NCI-H82 treated with DMSO at 0.1 percent for 48 hours (cell line): Measurements from ENCODE around the gene NIN.

ENCODE experiments used
- DNase-seq: peaks from one replicate; lab custom pipeline; 2025; ENCODE audit not compliant: unreplicated experiment; lab: John Stamatoyannopoulos, UW

Gene NIN, protein sequence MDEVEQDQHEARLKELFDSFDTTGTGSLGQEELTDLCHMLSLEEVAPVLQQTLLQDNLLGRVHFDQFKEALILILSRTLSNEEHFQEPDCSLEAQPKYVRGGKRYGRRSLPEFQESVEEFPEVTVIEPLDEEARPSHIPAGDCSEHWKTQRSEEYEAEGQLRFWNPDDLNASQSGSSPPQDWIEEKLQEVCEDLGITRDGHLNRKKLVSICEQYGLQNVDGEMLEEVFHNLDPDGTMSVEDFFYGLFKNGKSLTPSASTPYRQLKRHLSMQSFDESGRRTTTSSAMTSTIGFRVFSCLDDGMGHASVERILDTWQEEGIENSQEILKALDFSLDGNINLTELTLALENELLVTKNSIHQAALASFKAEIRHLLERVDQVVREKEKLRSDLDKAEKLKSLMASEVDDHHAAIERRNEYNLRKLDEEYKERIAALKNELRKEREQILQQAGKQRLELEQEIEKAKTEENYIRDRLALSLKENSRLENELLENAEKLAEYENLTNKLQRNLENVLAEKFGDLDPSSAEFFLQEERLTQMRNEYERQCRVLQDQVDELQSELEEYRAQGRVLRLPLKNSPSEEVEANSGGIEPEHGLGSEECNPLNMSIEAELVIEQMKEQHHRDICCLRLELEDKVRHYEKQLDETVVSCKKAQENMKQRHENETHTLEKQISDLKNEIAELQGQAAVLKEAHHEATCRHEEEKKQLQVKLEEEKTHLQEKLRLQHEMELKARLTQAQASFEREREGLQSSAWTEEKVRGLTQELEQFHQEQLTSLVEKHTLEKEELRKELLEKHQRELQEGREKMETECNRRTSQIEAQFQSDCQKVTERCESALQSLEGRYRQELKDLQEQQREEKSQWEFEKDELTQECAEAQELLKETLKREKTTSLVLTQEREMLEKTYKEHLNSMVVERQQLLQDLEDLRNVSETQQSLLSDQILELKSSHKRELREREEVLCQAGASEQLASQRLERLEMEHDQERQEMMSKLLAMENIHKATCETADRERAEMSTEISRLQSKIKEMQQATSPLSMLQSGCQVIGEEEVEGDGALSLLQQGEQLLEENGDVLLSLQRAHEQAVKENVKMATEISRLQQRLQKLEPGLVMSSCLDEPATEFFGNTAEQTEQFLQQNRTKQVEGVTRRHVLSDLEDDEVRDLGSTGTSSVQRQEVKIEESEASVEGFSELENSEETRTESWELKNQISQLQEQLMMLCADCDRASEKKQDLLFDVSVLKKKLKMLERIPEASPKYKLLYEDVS (N-terminal part only)

DNA sequence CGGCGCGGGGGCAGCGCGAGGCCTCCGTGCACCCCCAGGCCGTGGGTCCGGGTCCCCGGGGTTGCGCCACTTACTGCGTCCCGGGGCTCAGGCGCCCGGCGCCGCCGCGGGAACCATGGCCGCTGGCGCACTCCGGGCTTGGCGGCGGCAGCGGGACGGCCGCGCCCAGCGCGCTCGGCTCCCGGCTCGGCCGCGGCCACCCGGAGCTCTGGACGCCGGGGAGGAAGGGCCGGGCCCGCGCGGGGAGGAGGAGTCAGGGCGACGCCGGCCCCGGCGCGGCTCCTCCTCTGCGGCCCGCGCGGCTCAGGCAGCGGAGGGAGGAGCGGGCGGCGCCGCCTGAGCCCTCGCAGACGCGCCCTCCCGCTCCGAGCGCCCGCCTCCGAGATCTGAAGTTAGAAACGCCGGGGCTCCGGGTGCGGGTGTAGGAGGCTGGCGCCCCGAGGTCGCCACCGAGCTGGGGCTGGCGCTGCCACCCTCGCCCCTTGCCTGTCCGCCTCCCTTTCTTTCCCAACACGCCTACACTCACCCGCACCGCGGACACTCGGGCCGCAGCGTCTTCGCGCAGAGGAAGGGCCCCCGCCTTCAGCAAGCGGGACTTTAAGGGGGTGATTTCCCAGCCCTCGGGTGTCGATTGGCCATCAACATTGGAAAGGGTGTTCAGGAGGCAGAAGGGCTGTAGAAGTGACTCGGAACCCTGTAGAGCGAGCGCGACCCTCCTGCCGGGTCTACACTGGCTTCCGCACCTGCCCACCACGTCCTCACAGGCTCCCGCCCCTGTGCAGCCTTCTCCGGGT, at the start of gene NIN:
Gene NIN, minus strand, starts transcription at position 231 of the 794 bp plus-strand sequence. CDS start 9,106 bp downstream, outside the sequence.
- peak; percentile 47 for DNase-seq

DNA sequence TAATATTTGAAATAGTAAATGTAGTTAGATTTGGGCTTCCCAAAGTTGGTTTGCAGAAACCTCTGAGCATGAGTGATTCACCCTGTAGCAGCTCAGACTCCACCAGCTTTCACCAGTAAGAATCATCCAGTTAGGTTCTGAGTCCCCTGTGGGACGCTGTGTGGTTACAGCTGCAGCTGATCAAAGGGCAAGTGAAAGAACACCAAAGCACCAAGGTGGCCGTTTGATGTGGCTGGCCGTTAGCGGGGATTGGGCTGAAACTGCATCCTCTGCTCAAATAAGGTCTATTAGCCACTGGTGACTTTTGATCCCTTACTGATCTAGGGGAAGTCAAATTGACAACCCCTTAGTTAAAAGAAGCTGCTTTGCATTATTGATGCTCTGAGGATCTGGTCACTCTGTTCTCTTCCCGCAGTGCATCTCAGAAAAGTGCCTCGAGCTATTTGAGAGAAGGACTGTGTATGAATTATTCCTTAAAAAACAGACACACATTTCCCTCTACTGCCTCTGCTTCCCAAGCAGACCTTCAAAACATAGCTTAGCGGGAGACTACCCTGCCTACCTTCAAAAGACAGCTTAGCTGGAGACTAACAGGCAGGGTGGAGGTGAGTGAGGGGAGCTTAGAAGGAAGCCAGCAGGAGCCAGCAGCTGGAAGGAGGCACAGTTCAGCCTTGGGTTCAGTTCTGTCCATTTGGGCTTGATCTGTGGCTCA, 44.6 kb upstream of the NIN start:
- DNase-seq = no peak

DNA sequence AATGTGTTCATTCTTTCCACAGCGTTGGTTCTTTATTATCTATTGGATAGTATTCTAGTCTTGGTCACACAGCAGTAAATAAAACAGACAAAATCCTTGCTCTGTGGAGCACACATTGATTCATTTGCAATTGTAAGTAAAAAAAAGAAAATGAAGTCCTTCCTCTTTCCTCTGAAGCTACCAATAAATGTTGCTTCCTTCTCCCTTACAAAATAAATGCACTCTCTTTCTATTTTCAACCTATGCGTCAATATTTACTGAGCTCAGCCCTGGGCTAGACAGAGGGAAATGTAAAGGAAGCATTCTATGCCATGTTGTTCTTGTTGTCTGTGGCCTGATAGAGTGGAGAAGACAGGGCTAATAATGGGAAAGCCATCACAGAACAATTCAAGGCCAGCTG, 43.8 kb upstream of the NIN start:
- DNase-seq = no peak

DNA sequence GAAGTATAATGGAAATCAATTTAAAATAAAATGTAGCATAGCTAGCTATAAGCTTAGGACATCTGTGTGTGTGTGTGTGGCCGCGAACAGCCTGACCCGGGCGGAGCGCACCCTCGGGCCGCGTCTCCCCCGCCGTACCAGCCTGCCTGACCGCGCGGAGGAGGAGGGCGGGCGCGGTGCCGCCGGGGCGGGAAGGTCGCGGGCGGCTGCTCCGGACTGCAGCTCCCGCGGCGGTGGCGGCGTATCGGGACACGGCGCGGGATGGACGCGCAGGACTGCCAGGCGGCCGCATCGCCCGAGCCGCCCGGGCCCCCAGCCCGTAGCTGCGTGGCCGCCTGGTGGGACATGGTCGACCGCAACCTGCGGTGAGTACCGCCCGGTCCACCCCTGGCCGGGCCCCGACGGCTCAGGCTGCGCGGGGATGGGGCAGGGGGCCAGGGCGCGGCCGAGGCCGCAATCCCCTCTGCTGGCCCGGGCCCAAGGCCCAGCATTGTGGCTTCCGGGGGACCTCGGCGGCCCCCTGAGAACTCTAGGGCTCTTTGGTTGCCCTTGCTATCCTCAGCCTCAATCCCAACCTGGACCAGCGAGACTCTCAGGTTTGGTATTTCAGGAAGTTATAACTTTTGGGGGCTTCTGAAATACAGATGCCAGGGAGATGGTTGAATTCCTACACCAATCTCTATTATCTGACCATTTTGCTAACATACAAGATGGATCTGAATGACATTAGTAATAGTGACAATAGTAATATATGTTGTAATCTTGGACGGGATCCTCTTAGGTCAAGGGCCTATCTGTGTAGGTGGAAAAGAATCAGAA, 41.2 kb upstream of the NIN start, which contains the start of gene ABHD12B:
Gene ABHD12B, plus strand, starts transcription at position 140 of the 819 bp plus-strand sequence. Its CDS starts 122 bp downstream, at position 262.
- no peak for DNase-seq

DNA sequence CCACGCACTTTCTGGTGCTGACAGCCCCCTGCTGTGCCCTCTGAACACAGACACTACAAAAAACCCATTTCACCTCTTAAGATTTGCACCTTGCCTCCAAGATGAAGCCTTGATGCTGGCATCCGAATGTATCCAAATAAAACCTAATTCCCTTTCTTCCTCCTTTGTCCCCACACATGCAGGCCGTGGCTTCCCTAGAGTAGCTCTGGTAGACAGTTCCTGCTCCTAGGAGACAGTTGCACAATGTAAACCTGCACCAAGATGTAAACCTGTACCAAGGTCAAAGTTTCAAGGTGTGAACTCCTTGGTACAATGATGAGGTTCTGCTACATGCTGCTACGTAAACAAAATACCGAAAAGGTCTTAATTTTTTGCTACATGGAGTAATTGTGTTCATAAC, 40.3 kb upstream of the NIN start:
- no peak for DNase-seq

DNA sequence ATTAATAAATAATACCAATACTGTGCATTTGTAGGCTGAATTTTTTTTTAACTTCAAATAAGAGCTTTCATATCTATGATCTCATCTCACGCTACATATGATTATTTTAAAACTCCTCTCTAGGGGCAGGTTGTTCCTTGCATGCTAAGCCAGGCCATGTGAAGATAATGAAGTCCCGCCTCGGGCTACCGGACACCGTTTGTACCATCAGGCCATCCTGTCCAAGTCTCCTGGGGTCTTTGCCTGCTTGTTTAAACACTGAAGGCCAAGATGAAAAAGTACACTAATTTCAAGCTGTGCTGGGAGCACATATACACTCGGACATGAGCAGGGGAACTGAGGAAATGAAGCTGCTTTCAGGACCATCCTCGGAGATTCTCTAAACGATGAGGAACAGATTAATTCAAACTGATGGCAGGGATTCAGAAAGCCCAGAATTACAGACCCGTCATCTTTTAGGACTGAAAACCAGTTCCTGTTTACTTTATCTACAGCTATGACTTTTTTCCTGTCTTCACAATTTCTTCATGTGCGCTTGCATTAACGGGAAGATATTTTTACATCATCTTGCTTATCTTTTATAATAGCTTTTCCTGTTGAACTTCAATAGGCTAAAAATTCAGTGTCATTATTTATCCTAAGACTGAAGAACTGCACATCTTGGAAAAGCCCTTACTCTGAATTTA, 34.6 kb upstream of the NIN start:
- DNase-seq = no peak

DNA sequence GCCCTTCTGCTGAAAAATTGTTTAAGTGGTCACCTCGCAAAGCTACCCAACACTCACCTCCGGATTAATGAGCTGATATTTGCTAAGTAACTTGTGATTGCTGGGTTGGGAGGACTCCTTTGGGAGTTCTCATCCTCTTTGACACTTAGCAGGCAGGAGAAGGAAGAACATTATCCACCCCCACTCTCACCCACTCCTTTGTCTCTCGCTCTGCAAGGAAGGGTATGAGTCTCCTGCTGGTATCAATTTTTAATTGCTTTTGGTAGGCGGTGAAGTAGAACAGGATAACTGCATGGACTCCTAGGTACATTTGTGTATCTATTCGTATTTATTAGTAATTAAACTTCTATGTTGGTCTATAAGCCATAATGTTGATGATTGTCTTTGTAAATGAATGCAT, 34.0 kb upstream of the NIN start:
- no peak for DNase-seq

DNA sequence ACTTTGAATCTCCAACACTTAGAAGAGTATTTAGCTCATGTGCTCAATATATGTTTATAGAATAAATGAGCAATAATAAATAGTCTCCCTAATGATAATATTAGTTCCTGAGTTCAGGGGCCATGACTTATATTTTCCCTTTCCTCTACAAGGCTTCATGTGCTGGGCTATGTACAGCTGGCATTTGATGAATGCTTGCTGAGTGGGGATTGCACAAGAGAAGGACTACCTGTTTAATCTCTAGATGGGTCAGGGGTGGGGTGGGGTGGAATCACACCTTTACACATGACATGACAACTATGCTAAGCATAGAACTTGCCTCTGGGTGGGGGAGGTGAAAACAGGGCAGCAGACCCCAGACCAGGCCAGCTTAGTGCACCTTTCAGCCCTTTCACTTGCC, 33.3 kb upstream of the NIN start:
- DNase-seq = no peak

DNA sequence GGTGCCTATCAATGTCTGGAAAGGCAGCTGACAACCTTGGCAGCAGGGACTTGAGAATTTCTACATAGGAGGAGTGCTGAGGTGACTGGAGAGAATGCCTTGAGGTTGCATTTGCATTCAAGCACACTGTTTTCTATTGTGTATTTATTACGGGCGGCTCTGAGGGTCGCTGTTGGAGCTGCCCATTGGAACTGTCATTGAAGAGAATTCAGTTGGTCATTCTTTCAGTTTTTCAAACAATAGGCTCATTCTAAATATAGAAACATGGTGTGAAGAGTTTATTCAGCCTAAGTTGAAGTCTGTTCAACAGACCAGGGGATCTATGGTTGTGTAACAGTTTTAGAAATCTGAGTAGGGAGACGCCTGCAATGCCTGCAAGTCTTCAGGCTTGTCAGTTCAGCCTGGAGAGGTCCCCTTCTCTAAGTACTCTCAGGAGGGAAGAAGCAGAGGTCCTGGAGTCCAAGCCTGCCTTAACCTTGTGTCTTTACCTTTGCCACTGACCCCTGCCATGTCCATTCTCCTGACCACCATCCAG, 31.1 kb upstream of the NIN start:
- DNase-seq = no peak

DNA sequence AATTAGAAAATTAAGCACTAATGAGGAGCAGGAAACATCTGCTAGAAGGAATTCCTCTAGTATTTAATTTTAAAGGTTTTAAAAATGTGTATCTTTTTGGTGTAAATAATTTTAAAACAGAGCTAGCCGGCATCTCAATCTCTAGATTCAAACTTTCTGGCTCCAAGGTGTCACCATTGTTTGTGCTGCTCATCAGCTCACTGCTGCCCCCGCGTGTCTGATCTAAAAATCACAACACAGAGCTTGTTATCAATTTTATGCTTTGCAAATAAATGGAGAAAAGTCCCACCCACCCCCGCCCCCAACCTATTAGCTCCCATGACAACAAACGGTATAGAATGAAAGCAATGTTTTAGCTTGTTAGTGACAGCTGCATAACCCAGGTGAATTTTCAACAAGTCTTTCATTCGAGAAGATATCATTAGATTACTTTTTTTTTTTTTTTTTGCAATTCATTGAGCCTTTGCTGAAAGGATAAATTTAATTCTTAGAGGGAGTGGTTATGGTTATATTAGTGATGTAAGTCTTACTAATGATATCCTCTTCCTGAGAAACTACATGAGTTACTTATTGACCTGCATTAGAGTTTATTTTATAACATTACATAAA, 29.6 kb upstream of the NIN start:
- DNase-seq = peak; percentile 53

DNA sequence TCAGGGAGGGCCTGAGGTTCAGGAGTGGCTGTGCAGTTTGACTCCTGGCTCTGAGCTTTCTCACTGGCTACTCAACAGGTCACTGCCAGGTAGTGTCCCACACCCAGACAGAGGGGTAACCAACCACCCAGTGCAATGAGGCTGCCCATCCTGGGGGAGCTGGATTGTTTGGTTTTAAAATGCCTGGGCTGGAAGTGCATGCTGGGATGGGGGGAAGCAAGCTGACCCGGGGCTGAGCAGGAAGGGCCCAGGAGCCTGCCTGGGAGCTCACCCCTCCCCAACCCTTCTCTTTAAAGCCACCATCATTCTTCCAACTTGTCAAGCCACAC, 28.3 kb upstream of the NIN start:
- no peak for DNase-seq

DNA sequence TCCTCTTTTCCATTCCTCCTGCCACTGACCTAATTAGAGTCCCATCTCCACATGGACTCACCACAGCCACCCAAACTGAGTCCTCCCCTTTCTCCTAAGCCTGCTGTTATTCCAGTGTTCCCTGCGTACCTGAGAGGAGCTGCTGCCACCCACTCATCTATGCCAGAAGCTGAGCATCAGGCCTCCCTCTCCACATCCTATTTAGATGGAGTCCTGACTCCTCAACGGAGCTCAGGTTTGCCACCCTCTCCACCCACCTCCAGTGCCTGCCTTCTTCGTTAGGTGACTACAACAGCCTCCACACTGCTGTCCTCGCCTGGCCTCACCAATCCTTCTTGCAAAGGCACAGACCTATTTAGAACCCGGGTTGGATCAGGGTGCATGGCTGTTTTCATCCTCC, 25.7 kb upstream of the NIN start:
- DNase-seq = no peak

DNA sequence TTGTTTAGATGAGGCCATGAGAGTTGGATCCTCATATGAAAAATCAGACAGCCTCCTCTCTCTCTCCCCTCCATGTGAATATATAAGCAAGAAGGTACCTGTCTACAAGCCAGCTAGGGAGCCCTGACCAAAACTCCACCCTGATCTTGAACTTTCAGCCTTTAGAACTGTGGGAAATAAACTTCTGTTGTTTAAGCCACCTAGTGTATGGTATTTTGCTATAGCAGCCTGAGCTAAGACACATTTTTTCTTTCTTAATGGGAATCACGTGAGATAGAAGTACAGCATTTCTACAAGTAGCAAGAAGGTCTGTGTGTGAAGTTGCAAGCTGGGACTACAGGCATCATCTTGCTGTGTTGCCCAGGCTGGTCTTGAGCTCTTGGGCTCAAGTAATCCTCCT, 24.6 kb upstream of the NIN start:
- no peak for DNase-seq

DNA sequence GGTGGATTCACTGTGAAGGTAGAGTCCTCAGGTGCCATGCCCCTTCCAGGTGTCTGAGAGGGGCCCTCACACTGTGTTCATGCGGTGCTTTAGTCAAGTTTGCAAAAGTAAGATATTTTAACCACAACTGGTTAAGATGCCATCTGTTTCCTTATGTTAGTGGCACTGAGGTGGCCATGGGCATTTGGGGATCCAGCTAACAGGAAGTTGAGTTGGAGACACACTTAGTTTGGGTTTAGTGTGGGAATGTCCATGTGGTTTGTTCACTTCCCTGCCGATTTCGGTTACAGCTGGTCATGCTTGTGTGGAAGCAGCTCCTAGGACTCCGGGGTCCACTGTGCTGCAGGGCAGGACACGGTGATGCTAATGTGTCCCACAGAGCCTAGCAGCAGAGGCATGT, 23.6 kb upstream of the NIN start:
- no peak for DNase-seq

DNA sequence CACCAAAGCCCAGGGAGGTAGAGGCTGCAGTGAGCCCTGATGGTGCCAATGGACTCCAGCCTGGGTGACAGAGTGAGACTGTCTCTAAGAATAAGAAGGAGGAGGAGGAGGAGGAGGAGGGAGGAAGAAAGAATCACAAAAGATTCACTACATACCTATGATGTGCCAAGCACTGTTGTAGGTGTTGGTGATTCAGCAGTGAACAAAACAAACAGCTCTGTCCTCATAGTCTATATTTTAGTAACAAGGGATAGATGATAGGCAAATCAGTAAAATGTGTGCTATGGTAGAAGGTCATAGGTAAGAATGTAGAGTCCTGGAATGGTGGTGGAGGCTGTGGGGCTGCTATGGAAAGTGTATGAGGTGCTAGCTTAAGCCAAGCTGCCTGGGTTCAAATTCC, 22.9 kb upstream of the NIN start:
- no peak for DNase-seq

DNA sequence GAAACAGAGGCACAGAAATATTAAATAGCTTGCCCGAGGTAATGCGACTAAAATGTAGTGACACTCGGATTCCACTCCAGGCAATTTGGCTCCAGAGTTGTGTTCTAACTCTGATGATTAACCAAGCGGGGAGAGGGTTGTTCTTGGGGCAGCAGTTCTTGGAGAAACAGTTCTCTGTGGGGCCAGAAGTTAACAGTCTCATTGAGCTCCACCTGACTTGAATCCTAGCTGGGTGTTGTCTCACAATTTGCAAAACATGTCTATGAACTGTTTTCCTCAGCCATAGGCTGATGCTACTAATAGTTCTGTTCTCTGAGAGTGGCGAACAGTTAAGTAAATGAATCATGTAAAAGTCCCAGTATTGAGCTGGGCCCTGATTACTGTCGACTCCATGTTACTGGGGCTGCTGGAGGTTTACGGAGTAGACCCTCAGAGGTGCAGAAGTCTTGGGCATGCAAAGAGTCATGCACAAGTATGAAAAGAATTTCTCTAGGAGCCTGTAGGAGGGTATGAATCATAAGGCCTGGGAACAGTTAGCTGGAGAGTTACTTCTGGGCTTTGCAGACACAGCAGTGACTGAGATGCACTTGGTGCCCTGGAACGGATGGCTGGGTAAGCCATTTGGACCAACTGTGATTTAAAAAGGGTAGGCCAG, 15.4 kb upstream of the NIN start:
- DNase-seq = no peak

DNA sequence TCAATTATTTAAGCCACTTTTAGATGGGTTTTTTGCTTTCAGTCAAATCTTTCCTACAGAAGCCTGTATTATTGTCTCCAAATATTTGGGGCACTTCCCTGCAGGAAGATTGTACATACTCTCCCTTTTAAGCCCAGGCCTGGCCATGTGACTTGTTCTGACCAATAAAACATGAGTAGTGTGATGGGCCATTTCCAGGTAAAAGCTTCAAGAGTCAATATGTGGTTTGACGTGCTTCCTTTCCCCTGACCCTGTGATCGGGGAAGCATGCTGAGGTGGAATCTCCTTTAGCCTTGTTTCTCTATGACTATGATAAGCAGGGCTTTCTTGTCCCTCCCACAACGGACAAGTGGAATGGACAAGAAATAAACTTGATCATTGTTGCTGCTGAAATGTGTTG, 14.2 kb upstream of the NIN start:
- DNase-seq = no peak
